GM12874 (cell line): ENCODE data around the gene CCDC201.

Experiments used
- TF ChIP-seq, protein P1 (sequence below): IDR thresholded peaks from 2 replicates; pipeline ENCODE4 v1.5.1; 2011; ENCODE audit warnings: low read depth, mild to moderate bottlenecking, control low read depth, low read length, moderate library complexity; ENCODE audit not compliant: insufficient read depth

Gene CCDC201

DNA sequence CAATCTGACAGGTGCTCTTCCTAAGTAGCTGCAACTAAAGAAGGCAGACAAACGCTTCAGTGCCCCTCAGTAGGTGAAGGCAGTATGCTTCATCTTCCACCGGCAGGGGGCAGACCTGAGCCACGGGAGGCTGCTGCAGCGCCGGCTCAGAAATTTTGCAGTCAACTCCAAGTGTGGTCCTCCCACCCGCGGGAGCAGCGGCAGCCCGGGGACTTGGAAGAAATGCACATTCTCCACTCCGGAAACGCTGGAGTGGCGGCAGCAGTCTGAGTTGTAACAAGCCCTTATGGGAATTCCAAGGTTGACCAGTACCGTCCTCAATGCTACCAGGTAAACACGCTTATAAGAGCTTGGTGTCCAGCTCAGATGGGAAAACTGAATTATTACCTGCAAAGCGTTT, 44.8 kb upstream of the CCDC201 start:
- TF ChIP-seq, protein P1, sequence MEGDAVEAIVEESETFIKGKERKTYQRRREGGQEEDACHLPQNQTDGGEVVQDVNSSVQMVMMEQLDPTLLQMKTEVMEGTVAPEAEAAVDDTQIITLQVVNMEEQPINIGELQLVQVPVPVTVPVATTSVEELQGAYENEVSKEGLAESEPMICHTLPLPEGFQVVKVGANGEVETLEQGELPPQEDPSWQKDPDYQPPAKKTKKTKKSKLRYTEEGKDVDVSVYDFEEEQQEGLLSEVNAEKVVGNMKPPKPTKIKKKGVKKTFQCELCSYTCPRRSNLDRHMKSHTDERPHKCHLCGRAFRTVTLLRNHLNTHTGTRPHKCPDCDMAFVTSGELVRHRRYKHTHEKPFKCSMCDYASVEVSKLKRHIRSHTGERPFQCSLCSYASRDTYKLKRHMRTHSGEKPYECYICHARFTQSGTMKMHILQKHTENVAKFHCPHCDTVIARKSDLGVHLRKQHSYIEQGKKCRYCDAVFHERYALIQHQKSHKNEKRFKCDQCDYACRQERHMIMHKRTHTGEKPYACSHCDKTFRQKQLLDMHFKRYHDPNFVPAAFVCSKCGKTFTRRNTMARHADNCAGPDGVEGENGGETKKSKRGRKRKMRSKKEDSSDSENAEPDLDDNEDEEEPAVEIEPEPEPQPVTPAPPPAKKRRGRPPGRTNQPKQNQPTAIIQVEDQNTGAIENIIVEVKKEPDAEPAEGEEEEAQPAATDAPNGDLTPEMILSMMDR: peak; percentile 90

DNA sequence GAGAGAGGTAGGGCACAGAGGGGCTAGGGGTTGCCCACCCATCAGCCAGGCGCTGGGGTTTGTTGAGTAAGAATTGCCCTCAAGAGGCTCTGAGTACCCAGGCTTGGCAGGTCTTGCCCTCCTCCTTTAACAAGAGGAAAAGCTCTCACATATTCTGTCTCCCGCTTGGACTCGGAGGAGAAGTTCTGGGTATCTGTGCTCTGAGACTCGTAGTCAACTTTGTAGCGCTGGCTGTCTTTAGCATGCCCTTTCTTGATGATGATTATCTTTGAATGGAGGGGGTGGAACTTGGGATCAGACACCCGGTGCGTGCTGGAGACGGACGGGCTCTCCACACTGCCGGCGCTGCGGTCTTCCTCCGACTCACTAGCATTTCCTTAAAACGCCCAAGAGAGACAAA, 44.2 kb upstream of the CCDC201 start:
- TF ChIP-seq, protein P1: no peak

DNA sequence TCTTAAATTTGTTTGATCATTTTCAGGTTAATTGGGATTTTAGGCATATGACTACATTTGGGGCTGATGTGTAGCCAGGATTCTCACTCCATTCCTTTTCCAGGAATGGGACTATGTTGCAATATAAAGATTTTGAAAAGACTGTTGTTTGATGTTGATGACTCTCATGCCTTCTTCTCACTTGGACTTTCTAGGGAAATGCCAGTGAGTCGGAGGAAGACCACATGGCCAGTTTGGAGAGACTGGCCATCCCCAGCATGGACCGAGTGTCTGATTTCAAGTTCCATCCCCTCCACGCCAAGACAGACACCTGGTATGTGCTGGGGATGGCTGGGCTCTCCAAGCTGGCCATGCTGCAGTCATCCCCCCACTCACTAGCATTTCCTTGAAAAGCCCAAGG, 42.7 kb upstream of the CCDC201 start:
- TF ChIP-seq, protein P1: no peak

DNA sequence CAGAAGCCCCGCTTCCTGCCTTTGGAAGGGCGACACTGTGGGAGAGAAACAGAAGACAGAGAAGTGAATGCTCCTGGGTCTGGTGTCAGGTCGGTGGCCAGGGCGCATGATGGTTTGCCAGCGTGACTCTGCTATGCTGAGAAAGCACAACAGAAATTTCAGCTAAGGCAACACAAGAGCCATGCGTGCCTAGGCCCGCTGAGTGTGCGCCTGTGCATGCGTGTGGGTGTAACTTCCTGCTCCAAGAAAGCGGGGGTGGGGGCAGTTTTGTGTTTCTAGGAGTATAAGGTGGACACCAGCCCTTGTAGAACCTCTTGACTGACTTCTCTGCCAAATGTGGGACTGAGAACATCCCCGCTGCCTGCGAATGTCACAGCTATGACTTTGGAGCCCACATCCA, 42.0 kb upstream of the CCDC201 start:
- TF ChIP-seq, protein P1: no peak

DNA sequence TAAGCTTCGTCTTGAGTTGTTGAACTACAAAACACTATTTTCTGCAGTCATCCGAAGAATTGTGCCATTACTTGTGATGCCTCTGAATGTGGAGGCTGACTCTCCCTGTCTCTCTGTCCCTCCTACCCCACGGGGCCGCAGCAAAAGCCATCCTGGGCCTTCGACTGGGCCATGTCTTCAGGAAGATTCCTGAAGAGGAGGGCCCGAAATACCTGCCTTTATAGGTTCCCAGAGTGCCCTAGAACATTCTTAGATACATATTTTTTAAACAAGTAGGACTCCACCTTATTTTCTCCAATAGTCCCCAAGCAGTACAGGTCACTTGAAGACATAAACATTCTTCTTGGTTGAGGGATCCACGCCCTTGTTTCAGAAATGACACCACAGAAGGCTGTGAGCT, 40.1 kb upstream of the CCDC201 start:
- TF ChIP-seq, protein P1: no peak

DNA sequence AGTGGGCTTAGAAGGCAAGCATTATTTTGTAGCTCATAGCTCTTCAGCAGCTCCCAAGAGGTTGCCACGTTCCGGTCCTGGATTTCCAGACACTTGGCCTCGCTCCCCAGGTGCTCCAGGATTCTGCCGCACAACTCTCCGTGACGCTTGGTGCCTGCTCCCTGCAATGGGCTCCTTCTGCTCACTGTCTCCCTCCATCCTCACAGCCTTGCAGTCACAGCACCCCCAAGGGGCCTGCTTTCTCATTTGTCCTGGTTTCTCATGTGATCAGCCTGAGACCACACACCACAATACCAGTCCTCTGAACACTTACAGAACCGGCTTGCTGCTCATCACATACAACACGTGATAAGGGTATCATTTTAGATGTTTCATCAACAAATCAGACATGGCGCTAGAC, 38.4 kb upstream of the CCDC201 start:
- TF ChIP-seq, protein P1: no peak

DNA sequence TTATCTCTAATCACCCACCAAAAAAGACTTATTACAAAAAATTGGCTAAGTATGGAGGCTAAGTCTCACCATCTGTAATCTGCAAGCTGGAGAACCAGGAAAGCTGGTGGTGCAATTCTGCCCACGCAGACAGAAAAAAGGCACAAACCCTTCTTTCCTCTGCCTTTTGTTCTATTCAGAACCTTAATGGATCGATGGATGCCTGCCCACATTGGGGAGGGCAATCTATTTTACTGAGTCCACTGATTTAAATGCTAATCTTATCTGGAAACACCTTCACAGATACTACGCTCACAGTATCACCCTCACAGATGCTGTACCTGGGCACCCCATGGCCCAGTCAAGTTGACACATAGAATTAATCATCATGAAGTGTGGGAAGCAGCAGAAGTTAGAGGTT, 38.0 kb upstream of the CCDC201 start:
- TF ChIP-seq, protein P1: no peak

DNA sequence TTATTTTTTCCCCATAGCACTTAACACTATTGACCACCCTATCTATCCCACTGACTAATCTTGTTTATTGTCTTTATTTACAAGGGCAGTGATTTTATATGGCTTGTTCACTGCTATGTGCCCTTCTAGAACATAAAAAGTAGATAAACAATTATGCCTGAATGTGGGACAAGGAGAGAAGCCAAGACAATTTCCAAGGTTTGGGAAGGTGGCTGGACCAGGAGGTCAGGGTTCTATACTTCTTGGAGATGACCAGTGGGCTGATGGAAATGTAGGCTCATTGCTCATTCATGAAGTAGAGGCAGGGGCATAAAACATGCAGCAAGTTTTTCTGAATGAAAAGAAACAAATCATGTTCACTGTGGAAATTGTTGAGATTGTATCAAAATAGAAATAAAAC, 36.7 kb upstream of the CCDC201 start:
- TF ChIP-seq, protein P1: no peak
